Measurements from ENCODE around the gene F2RL1.

DNA sequence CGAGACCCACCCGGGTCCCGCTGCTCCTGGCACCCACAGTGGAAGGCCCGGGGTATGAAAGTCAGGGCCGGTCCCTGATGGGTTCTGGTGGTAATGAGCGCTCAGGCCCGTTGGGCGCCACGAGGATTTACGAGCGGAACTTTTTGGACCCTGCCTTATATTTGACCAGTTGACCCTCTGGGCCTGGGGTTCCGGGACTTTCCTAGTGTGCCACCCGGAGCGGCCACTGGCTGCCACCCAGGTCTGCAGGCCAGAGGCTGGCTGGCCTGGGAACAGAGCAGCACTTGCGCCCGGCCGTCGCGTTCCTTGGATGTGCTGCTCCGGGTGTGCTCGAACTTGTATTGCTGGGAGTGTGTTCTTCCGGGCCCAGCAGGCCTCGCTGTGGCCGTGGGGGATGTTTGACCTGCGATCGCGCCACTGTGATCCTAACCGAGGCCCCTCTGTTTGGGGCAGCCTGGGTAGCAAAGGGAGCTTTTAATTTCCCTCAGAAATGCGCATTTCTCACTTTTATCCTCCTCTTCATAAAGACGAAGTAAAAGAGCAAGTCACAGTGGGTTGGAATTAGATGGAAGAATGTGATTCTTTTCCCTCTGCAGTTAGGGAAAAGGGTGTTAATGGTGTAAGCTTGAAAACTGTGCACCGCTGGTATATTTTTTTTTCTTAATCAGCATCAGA is 1.2 kb downstream of the F2RL1 start:
- TF ChIP-seq, protein P1, sequence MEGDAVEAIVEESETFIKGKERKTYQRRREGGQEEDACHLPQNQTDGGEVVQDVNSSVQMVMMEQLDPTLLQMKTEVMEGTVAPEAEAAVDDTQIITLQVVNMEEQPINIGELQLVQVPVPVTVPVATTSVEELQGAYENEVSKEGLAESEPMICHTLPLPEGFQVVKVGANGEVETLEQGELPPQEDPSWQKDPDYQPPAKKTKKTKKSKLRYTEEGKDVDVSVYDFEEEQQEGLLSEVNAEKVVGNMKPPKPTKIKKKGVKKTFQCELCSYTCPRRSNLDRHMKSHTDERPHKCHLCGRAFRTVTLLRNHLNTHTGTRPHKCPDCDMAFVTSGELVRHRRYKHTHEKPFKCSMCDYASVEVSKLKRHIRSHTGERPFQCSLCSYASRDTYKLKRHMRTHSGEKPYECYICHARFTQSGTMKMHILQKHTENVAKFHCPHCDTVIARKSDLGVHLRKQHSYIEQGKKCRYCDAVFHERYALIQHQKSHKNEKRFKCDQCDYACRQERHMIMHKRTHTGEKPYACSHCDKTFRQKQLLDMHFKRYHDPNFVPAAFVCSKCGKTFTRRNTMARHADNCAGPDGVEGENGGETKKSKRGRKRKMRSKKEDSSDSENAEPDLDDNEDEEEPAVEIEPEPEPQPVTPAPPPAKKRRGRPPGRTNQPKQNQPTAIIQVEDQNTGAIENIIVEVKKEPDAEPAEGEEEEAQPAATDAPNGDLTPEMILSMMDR (tag by site-specific recombination; IDR thresholded peaks at IDR 0.05), result no peak
- no peak for TF ChIP-seq PRDM1 (tag by site-specific recombination; IDR thresholded peaks at IDR 0.05)
- TF ChIP-seq, protein P2, sequence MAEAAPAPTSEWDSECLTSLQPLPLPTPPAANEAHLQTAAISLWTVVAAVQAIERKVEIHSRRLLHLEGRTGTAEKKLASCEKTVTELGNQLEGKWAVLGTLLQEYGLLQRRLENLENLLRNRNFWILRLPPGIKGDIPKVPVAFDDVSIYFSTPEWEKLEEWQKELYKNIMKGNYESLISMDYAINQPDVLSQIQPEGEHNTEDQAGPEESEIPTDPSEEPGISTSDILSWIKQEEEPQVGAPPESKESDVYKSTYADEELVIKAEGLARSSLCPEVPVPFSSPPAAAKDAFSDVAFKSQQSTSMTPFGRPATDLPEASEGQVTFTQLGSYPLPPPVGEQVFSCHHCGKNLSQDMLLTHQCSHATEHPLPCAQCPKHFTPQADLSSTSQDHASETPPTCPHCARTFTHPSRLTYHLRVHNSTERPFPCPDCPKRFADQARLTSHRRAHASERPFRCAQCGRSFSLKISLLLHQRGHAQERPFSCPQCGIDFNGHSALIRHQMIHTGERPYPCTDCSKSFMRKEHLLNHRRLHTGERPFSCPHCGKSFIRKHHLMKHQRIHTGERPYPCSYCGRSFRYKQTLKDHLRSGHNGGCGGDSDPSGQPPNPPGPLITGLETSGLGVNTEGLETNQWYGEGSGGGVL (tag by site-specific recombination; IDR thresholded peaks at IDR 0.05), result no peak
- no peak for TF ChIP-seq ZNF274 (IDR thresholded peaks at IDR 0.05; ENCODE audit: low read length)
- no peak for TF ChIP-seq ZNF274 (tag by site-specific recombination; IDR thresholded peaks at IDR 0.05; ENCODE audit: borderline replicate concordance)
- TF ChIP-seq ZNF416 (tag by site-specific recombination; IDR thresholded peaks at IDR 0.05), result no peak
- TF ChIP-seq, protein P3, sequence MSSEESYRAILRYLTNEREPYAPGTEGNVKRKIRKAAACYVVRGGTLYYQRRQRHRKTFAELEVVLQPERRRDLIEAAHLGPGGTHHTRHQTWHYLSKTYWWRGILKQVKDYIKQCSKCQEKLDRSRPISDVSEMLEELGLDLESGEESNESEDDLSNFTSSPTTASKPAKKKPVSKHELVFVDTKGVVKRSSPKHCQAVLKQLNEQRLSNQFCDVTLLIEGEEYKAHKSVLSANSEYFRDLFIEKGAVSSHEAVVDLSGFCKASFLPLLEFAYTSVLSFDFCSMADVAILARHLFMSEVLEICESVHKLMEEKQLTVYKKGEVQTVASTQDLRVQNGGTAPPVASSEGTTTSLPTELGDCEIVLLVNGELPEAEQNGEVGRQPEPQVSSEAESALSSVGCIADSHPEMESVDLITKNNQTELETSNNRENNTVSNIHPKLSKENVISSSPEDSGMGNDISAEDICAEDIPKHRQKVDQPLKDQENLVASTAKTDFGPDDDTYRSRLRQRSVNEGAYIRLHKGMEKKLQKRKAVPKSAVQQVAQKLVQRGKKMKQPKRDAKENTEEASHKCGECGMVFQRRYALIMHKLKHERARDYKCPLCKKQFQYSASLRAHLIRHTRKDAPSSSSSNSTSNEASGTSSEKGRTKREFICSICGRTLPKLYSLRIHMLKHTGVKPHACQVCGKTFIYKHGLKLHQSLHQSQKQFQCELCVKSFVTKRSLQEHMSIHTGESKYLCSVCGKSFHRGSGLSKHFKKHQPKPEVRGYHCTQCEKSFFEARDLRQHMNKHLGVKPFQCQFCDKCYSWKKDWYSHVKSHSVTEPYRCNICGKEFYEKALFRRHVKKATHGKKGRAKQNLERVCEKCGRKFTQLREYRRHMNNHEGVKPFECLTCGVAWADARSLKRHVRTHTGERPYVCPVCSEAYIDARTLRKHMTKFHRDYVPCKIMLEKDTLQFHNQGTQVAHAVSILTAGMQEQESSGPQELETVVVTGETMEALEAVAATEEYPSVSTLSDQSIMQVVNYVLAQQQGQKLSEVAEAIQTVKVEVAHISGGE (tag by site-specific recombination; conservative IDR thresholded peaks at IDR 0.05; ENCODE audit: low read depth), result no peak; the same call in 1 of the 2 replicates
- no peak for TF ChIP-seq KLF10 (tag by site-specific recombination; IDR thresholded peaks at IDR 0.05)
- TF ChIP-seq, protein P4, sequence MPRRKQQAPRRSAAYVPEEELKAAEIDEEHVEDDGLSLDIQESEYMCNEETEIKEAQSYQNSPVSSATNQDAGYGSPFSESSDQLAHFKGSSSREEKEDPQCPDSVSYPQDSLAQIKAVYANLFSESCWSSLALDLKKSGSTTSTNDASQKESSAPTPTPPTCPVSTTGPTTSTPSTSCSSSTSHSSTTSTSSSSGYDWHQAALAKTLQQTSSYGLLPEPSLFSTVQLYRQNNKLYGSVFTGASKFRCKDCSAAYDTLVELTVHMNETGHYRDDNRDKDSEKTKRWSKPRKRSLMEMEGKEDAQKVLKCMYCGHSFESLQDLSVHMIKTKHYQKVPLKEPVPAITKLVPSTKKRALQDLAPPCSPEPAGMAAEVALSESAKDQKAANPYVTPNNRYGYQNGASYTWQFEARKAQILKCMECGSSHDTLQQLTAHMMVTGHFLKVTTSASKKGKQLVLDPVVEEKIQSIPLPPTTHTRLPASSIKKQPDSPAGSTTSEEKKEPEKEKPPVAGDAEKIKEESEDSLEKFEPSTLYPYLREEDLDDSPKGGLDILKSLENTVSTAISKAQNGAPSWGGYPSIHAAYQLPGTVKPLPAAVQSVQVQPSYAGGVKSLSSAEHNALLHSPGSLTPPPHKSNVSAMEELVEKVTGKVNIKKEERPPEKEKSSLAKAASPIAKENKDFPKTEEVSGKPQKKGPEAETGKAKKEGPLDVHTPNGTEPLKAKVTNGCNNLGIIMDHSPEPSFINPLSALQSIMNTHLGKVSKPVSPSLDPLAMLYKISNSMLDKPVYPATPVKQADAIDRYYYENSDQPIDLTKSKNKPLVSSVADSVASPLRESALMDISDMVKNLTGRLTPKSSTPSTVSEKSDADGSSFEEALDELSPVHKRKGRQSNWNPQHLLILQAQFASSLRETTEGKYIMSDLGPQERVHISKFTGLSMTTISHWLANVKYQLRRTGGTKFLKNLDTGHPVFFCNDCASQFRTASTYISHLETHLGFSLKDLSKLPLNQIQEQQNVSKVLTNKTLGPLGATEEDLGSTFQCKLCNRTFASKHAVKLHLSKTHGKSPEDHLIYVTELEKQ (tag by site-specific recombination; IDR thresholded peaks at IDR 0.05; ENCODE audit: borderline replicate concordance), result no peak
- peak; percentile 45; the same call in 1 of the 2 replicates for TF ChIP-seq ZNF324 (tag by site-specific recombination; IDR thresholded peaks at IDR 0.05)
- TF ChIP-seq, protein P5, sequence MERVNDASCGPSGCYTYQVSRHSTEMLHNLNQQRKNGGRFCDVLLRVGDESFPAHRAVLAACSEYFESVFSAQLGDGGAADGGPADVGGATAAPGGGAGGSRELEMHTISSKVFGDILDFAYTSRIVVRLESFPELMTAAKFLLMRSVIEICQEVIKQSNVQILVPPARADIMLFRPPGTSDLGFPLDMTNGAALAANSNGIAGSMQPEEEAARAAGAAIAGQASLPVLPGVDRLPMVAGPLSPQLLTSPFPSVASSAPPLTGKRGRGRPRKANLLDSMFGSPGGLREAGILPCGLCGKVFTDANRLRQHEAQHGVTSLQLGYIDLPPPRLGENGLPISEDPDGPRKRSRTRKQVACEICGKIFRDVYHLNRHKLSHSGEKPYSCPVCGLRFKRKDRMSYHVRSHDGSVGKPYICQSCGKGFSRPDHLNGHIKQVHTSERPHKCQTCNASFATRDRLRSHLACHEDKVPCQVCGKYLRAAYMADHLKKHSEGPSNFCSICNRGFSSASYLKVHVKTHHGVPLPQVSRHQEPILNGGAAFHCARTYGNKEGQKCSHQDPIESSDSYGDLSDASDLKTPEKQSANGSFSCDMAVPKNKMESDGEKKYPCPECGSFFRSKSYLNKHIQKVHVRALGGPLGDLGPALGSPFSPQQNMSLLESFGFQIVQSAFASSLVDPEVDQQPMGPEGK (tag by site-specific recombination; IDR thresholded peaks at IDR 0.05), result no peak
- TF ChIP-seq YY1 (tag by site-specific recombination; IDR thresholded peaks at IDR 0.05), result no peak
- TF ChIP-seq ZNF600 (tag by site-specific recombination; IDR thresholded peaks at IDR 0.05), result peak; percentile 61
- no peak for TF ChIP-seq ZNF558 (tag by site-specific recombination; IDR thresholded peaks at IDR 0.05)
- no peak for TF ChIP-seq ZNF501 (tag by site-specific recombination; IDR thresholded peaks at IDR 0.05)
